ENCODE results near the gene EPO.

DNA sequence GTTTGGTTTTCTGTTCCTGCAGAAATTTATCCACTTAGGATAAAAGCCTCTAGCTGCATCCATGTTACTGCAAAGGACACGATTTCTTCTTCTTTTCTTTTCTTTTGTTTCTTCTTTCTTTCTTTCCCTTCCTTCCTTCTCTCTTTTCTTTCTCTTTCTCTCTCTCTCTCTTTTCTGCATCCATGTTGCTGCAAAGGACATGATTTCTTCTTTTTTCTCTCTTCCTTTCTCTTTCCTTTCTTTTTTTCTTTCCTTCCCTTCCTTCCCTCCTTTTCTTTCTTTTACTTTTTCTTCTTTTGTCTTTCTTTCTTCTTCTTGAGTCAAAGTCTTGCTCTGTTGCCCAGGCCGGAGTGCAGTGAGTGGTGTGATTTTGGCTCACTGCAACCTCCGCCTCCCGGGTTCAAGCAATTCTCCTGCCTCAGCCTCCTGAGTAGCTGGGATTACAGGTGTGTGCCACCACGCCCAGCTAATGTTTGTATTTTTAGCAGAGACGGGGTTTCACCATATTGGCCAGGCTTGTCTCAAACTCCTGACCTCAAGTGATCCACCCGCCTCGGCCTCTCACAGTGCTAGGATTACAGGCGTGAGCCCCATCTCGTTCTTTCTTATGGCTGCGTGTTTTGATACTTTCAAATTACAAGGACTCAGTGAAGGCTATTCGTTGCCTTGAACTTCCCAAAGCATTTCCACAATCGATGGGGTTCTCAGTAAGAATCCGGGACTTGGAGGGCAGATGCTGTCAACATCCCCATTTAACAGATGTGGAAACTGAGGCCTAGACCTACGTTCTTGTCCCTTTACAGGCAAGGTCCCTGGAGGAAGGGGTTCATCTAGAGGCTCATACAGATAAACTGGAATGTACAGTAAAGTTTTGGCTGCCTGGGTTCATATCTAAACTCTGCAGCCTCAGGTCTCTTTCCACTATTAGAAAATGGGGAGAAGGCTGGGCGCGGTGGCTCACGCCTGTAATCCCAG is 48.6 kb upstream of the EPO start:
- no peak for TF ChIP-seq EP300 (IDR thresholded peaks at IDR 0.05; ENCODE audit: borderline replicate concordance)
- TF ChIP-seq, protein P1, sequence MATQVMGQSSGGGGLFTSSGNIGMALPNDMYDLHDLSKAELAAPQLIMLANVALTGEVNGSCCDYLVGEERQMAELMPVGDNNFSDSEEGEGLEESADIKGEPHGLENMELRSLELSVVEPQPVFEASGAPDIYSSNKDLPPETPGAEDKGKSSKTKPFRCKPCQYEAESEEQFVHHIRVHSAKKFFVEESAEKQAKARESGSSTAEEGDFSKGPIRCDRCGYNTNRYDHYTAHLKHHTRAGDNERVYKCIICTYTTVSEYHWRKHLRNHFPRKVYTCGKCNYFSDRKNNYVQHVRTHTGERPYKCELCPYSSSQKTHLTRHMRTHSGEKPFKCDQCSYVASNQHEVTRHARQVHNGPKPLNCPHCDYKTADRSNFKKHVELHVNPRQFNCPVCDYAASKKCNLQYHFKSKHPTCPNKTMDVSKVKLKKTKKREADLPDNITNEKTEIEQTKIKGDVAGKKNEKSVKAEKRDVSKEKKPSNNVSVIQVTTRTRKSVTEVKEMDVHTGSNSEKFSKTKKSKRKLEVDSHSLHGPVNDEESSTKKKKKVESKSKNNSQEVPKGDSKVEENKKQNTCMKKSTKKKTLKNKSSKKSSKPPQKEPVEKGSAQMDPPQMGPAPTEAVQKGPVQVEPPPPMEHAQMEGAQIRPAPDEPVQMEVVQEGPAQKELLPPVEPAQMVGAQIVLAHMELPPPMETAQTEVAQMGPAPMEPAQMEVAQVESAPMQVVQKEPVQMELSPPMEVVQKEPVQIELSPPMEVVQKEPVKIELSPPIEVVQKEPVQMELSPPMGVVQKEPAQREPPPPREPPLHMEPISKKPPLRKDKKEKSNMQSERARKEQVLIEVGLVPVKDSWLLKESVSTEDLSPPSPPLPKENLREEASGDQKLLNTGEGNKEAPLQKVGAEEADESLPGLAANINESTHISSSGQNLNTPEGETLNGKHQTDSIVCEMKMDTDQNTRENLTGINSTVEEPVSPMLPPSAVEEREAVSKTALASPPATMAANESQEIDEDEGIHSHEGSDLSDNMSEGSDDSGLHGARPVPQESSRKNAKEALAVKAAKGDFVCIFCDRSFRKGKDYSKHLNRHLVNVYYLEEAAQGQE (IDR thresholded peaks at IDR 0.05; ENCODE audit: low read depth): no peak
- no peak for TF ChIP-seq CREB1 (IDR thresholded peaks at IDR 0.05; ENCODE audit: low read depth)
- TF ChIP-seq TEAD4 (IDR thresholded peaks at IDR 0.05): no peak
